Stimulated activated CD4-positive, alpha-beta T cell treated with anti-CD3 and anti-CD28 coated beads, Interleukin-1b, Interleukin-23, amount 100 ng/mL, for 48 hours (primary cell): Measurements from ENCODE around the gene SIGLECL1.
"Not testable (repeated sequence)": the region's sequence is repeated elsewhere in the genome, so short reads cannot be mapped to it uniquely, and the experiment has no call there.

ENCODE experiments used
- DNase-seq: peaks from one replicate; pipeline ENCODE4 v3.0.0-alpha.2; 2020

Gene SIGLECL1

DNA sequence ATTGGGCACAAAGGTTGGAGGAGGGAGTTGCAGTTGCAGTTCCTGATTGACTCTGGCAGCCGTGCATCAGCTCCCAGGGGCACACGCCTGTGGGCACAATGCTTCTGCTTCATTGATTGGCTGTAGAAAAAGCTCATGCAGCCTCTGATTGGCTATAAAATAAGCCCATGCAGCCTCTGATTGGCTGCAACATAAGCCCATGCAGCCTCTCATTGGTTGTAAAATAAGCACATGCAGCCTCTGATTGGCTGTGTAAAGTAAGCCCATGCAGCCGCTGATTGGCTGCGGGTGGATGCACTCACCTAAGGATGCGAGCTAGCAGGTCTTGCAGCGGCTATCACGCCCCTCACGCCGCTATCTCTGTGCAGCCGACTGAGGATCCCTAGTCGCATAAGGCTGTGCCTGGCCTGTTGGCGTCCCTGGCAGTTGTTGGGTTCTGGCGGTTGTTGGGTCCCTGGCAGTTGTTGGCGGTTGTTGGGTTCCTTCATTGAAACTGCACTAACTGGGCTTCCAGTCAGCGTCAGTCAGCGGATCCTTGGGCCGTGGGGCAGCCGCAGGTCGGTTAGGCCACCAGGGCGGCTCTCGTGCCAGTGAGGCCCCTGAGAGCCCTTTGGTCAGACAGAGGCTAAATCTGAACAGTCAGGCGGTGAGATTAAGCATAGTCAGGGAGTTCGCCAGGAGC is at the start of gene SIGLECL1:
TSS of gene SIGLECL1 (plus strand) at position 295 of the 682 bp plus-strand sequence. CDS start 12,993 bp downstream, outside the sequence.
- no peak for DNase-seq

DNA sequence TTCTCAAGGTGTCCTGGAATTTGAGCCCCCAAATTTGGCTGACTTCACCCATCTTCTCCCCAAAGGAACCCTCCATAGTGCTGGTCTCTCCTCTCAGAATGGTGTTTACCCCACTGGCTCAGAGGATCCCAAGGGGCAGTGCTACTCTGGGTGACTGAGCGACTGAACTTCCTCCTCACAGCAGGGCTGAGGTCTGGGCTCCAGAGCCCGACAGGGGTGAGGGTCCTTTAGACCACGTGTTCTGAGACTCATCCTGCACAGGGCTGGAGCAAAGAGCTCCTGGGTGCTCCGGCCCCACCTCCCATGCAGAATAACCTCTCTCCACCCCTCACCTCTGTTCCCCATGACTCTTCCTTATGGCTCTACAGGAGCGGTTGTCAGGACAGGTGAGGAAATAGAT is 49.2 kb upstream of the SIGLECL1 start:
- DNase-seq: no peak

DNA sequence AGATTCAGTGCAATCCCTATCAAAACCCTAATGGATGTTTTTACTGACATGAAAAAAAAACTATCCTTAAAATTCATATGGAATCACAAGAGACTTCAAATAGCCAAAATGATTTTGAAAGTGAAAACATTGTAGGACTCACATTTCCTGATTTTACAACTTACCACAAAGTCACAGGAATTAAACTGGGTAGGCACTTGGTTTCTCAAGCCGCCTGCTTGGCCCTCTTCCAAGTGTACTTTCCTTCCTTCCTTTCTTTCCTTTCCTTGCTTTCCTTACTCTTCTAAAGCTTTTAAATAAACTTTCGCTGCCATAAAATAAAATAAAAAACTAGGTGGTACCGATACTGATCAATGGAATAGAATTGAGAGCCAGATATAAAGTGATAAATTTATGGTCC is 47.0 kb upstream of the SIGLECL1 start:
- DNase-seq: no peak

DNA sequence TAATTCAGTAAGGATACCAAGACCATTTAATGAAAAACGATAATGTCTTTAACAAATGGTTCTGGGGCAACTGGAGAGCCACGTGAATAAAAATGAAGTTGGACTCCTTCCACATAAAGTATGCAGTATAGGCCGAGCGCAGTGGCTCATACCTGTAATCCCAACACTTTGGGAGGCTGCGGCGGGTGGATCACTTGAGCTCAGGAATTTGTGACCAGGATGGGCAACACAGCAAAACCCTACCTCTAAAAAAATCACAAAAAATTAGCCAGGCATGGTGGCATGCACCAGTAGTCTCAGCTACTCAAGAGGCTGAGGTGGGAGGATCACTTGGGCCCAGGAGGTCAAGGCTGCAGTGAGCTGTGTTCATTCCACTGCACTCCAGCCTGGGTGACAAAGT is 46.6 kb upstream of the SIGLECL1 start:
- no peak for DNase-seq

DNA sequence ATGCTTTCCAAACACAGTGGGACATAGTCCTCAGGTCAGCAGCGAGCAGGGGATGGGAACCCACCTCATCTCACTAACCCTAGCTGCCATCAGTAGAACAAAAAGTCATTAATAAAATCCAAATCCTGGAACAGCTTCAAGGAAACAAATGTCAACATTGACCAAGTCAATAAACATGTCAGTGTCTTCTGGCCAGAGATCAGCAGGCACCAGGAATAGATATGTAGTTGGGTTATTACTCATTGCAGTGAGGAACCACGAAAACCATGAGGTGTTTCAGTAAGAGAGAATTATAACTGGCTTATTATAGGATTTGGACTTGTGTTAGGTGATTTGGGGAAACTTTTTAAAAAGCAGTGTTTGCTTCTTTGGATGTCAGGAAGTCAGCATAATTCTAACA is 43.1 kb upstream of the SIGLECL1 start:
- DNase-seq: no peak

DNA sequence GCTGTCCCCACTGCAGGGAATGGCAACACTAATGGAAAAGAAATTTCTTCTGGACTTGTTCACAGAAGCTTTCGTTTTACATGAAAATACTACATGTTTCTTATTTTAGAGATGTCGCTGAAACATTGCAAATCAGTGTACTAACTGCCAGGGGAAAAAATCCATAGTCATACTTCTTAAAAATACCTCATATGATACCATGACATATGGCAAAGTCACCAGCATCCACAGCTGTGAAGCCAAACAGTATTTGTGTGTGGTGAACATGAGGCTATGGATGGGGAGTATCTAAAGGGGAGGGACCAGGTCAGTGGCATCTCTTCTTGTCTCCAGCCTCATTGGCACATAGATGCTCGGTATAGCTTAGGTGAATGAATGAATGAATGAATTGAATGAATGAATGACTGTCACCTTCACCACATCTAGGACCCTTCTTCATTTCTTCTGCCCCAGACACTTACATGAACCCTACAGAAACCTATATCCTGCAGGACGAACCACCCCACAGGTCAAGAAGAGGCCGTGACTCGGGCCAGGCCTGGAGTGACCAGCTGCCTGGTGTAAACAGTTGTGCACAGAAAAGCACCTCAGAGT is 40.6 kb upstream of the SIGLECL1 start:
- DNase-seq: no peak

DNA sequence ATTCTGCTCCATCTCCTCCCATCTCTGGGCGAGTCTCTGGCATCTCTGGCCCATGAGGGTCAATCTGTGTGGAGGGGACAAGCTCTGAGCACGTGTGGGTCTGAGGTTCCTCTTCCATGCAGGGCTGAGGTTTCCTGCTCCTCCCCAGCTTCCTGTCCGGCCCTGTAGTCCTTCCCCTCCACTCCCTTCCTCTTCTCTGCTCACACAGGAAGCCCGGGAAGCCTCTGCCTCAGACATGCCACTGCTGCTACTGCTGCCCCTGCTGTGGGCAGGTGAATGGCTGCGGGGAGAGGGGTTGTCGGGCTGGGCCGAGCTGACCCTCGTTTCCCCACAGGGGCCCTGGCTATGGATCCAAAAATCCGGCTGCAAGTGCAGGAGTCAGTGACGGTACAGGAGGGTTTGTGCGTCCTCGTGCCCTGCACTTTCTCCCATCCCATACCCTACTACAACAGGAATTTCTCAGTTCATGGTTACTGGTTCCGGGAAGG is 40.0 kb upstream of the SIGLECL1 start:
- DNase-seq: not testable (repeated sequence)

DNA sequence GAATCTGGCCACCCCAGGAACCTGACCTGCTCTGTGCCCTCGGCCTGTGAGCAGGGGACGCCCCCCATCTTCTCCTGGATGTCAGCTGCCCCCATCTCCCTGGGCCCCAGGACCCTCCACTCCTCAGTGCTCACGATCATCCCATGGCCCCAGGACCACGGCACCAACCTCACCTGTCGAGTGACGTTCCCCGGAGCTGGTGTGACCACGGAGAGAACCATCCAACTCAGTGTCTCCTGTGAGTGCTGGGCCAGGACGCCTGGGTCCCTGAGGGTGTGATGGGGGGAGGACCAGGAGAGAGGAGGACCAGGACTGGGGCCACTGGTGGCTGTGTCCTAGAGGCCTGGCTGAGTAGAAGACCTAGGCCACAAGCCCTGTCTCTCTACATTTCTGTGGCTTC is 39.0 kb upstream of the SIGLECL1 start:
- DNase-seq: no peak

DNA sequence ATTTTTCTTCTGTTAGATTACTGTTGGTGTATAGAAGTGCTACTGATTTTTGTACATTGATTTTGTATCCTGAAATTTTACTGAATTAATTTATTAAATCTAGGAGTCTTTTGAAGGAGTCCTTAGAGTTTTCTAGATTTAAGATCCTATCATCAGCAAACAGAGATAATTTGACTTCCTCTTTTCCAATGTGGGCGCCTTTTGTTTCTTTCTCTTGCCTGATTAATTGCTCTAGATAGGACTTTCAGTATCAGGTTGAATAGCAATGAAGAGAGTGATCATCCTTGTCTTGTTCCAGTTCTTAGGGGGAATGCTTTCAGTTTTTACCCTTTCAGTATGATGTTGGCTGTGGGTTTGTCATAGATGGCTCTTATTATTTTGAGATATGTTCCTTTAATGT is 31.6 kb upstream of the SIGLECL1 start:
- no peak for DNase-seq

DNA sequence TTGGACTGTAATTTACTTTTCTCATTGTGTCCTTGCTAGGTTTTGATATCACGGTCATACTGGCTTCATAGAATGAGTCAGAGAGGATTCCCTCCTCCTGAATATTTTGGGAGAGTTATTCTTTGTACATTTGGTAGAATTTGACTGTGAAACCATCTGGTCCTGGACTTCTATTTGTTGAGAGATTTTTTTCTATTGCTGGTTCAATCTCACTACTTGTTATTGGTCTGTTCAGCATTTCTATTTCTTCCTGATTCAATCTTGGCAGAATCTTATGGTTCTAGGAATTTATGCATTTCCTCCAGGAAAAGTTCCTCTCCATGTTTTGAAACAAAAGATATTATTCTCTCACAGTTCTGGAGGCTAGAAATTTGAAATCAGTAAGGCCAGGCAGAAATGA is 30.9 kb upstream of the SIGLECL1 start:
- DNase-seq: no peak

DNA sequence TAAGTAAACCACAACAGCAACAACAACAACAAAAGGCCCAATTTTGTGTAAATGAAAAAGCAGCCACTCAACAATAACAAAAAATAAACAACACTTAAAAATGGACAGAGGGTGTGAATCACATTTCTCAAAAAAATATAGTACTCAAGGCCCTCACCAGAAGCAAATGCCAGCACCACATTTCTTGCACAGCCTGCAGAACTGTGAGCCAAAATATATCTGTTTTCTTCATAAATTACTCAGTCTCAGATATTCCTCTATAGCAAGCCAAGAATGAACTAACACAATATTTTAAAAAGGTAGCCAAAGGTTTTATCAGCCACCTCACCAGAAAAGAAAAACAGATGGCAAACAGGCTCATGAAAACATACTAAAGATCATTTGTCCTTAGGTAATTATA is 29.9 kb upstream of the SIGLECL1 start:
- no peak for DNase-seq

DNA sequence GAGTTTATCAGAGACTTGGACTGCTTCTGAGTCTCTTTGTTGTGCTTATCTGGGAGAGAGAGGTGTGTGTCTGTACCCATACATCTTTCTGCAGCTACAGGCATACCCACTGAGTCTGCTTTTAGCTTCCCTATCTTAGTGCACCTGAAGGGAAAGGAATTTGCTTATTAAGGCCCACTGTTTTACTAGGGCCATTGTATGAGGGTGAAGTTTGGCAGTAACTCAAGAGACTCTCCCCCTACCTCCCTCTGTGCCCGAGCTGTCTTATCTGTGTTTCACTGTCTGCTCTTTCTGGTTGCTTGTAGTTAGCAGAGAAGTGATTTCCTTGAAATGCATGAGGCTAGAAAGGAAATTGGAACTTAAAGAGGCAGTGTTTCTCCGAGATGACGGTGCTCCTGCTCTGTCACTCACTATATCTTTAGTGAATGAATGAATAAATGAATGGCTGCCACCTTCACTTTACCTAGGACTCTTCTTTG is 26.7 kb upstream of the SIGLECL1 start:
- no peak for DNase-seq

DNA sequence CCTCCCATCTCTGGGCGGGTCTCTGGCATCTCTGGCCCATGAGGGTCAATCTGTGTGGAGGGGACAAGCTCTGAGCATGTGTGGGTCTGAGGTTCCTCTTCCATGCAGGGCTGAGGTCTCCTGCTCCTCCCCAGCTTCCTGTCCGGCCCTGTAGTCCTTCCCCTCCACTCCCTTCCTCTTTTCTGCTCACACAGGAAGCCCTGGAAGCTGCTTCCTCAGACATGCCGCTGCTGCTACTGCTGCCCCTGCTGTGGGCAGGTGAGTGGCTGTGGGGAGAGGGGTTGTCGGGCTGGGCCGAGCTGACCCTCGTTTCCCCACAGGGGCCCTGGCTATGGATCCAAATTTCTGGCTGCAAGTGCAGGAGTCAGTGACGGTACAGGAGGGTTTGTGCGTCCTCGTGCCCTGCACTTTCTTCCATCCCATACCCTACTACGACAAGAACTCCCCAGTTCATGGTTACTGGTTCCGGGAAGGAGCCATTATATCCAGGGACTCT is 25.9 kb upstream of the SIGLECL1 start, which contains the start of gene CD33:
TSS of gene CD33 (plus strand) at position 183 of the 496 bp plus-strand sequence. CDS start at position 222, 39 bp downstream.
- not testable (repeated sequence) for DNase-seq

DNA sequence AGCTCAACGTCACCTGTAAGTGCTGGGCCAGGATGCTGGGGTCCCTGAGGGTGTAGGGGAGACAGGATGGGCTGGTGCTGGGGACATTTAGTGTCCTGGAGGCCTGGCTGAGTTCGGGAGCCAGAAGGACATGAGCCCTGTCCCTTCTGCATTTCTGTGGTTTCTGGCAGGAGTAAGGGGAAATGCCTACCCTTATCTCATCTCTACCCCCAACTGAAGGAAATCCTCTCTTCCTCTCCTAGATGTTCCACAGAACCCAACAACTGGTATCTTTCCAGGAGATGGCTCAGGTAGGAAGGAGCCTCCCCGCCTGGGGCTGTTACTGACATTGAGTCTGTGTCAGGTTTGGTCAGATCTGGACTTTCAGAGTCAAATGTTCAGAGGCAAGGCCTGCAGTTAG is 24.8 kb upstream of the SIGLECL1 start:
- DNase-seq: no peak

DNA sequence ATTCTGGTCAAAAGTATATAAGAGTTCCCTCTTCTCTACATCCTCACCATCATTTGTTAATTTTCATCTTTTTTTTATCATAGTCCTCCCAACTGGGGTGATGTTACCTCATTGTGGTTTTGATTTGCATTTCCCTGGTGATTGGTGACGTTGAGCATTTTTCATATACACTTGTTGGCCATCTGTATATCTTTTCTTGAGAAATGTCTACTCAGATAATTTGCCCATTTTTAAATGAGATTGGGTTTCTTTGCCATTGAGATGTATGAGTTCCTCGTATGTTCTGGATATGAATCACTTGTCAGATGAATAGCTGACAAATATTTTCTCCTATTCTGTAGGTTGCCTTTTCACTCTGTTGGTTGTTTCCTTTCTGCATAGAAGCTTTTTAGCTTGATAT is 23.6 kb upstream of the SIGLECL1 start:
- no peak for DNase-seq

DNA sequence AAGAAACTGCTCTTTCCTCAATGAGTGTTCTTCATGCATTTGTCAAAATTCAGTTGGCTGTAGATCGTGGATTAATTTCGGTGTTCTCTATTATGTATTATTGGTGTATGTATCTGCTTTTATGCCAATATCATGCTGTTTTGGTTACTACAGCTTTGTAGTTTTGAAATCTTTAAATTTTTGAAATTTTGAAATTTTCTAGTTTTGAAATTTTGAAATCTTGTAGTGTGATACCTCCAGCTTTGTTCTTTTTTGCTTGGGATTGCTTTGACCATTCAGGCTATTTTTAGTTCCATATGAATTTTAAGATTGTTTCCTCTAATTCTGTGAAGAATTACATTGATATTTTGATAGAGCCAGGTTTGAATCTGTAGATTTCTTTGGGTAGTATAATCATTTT is 22.9 kb upstream of the SIGLECL1 start:
- no peak for DNase-seq

DNA sequence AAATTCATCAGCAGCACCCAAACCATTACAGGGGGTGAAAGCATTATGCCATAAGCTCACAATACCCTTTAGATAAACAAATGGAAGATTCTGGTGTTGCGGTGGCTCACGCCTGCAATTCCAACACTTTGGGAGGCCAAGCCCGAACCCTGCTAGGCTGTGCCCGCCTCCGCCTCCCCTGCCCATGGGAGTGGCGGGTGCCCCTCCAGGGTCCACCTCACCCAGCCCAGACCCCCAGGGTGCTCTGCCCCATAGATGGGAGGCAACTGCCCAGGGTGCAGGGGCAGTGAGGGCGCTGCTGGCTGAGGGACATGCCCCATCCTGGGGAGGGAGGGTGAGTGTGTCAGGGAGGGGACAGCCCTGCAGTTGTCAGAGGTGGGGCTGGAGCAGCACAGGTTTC is 10.0 kb upstream of the SIGLECL1 start:
- no peak for DNase-seq

DNA sequence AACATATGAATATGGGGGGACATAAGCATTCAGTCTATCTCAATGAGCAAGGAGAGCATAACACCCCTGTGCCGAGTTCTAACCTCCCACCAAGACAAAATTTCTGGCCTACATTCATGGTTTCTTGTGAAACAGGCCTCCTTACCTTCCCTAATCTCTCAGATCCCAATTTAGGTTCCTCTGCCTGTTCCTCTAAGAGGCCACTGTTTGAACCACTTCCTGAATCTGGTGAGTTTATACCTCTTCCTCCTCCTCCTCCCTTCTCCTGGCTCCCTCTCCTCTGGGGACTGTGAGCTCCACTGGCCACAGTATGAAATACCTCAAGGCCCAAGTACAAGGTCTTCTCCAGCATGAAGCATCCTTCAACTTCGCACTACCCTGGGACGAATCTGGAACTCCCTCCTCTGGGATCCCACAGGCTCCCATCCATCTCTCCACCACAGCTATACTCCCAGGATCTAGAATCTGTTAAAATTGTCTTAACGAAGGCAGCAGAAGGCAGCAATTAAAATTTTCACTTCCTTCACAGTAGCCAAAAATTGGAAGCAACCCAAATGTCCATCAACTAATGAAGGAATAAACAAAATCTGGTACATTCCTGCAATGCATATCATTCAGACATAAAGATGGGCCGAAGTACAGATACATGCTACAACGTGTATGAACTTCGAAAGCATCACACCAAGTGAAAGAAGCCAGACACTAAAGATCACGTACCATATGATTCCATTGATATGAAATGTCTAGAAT is 7.8 kb upstream of the SIGLECL1 start:
- no peak for DNase-seq

DNA sequence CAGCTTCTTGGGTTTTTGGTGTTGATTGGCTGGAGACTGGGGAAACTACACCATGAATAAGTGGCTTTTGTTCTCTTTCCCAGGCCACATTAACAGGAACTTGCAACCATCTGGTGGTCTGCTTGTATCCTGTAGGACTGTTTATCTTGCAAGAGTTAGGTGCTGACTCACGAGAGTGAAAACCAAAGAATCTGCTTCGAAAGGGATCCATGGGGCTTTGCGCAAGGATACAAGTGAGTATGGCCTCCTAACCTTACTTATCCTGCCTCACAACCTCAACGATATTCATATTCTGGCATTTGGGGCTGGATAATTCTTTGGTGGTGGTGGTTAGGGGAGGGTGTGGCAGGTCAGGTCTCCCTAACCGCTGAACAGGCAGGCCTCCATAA is 4.7 kb upstream of the SIGLECL1 start:
- no peak for DNase-seq

DNA sequence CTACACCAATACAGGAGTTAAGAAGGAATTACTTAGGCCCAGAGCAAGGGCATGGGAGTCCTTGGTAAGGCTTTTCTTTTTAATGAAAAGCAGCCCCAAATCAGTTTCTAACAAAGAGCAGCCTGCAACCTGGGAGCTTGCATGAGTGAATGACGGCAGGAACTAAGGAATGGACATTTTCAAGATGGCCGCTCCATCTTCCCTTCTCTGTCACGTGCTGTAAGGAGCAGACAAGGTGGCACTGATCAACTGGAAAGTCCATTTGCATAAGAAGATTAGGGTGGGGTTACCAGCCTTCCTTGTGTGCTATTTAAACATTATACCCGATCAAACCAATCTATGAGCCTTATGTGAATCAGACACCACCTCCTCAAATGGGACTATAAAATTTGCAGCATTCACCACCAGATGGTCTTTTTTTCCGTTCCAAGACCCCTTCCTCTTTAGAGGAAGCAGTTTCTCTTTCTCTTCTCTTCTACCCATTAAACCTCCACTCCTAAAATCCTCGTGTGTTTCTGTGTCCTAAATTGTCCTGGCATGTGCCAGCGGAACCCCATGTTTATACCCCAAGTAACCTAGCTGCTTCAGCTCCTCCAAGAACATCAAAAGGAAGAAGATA is 2.8 kb upstream of the SIGLECL1 start:
- DNase-seq: no peak

DNA sequence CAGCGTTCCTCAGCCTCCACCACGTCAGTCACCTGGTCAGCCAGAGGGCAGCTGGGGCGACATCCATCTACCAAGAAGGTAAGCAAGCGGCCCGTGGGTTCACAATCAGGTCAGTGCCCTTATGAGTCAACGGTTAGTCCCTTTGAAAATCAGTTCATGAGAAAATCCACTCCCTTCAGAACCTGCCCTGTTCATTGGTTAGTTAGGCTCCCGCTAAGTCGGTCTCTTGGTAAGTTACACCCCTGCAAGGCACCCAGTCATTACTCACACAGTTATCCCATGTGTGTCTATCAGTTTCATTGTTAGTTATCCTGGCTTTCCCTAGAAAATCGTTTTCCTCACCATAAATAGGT is 564 bp downstream of the SIGLECL1 start:
- DNase-seq: no peak

DNA sequence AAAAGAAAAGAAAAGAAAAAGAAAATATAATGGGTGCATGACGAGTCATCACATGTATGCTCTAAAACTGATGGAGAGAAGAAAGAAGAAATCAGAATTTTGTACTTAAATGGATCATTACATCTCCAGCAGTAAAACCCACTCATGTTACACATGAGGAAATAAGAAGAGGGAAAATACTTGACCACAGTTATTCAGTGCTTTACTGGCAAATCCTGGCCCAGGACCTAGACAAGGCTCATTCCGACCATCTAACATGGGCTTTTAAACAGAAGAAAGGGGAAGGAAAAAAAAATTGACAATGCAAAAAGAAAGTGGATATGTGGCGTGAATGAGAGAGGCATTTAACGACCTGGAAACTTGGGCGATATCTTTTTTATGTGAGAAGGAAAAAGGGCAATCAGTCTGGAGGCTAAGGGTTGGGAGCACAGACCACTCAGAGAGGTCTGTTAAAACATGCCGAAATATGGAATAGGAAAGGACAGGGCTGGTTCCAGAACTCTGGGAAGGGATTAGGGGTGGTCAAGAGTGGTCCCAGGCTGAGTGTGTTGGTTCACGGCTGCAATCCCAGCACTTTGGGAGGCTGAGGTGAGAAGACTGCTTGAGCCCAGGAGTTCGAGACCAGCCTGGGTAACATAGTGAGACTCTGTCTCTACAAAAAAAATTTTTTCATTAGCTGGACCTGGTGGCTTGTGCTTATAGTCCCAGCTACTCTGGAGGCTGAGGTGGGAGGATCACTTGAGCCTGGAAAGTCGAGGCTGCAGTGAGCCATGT is 1.6 kb downstream of the SIGLECL1 start:
- DNase-seq: no peak
